GM18520 (cell line): ENCODE measurements around the gene PKD1.
"Not testable (repeated sequence)": the region's sequence is repeated elsewhere in the genome, so short reads cannot be mapped to it uniquely, and the experiment has no call there.

ENCODE experiments used
- ATAC-seq: cut with Tn5 transposase; IDR thresholded peaks from one replicate; pipeline ENCODE4 v1.9.1; 2021; ENCODE audit not compliant: unreplicated experiment

PKD1 gene

GRCh38 chr16:2126161-2126743 lies 9.4 kb downstream of the PKD1 start:
- ATAC-seq, result not testable (repeated sequence)

GRCh38 chr16:2125609-2126008 lies 10.1 kb downstream of the PKD1 start:
- not testable (repeated sequence) for ATAC-seq

GRCh38 chr16:2124694-2125444 lies 10.8 kb downstream of the PKD1 start:
- ATAC-seq, result not testable (repeated sequence)

- not testable (repeated sequence) for ATAC-seq
Measured at GRCh38 chr16:2124377-2124693, 11.4 kb downstream of the PKD1 start.

GRCh38 chr16:2123706-2124376 lies 11.9 kb downstream of the PKD1 start:
- ATAC-seq, result not testable (repeated sequence)

GRCh38 chr16:2122934-2123683 lies 12.6 kb downstream of the PKD1 start:
- ATAC-seq, result not testable (repeated sequence)

GRCh38 chr16:2122429-2122828 lies 13.3 kb downstream of the PKD1 start:
- ATAC-seq, result no peak

GRCh38 chr16:2121853-2122252 lies 13.8 kb downstream of the PKD1 start:
- no peak for ATAC-seq

GRCh38 chr16:2121325-2121724 lies 14.4 kb downstream of the PKD1 start:
- ATAC-seq, result not testable (repeated sequence)

GRCh38 chr16:2117960-2118722 lies 17.6 kb downstream of the PKD1 start:
- not testable (repeated sequence) for ATAC-seq

- ATAC-seq, result not testable (repeated sequence)
Measured at GRCh38 chr16:2117341-2117740, 18.4 kb downstream of the PKD1 start.

- not testable (repeated sequence) for ATAC-seq
Measured at GRCh38 chr16:2116428-2116827, 19.3 kb downstream of the PKD1 start.

GRCh38 chr16:2115591-2115973 lies 20.1 kb downstream of the PKD1 start:
- no peak for ATAC-seq

- not testable (repeated sequence) for ATAC-seq
Measured at GRCh38 chr16:2114885-2115590, 20.7 kb downstream of the PKD1 start.

GRCh38 chr16:2114225-2114624 lies 21.5 kb downstream of the PKD1 start:
- not testable (repeated sequence) for ATAC-seq

- not testable (repeated sequence) for ATAC-seq
Measured at GRCh38 chr16:2112539-2113106, 23.1 kb downstream of the PKD1 start.

- not testable (repeated sequence) for ATAC-seq
Measured at GRCh38 chr16:2111412-2112335, 24.0 kb downstream of the PKD1 start.

GRCh38 chr16:2111009-2111353 lies 24.7 kb downstream of the PKD1 start:
- not testable (repeated sequence) for ATAC-seq
